ENCODE measurements around the gene TEDDM1. TPM values are rescaled to one million over a fixed set of nuclear protein-coding genes. Genes with fewer than 3 reads are reported as not detected.
"Not testable (repeated sequence)": the region's sequence is repeated elsewhere in the genome, so short reads cannot be mapped to it uniquely, and the experiment has no call there.

Gene TEDDM1
- total and polyA plus RNA-seq, 5 donors, result not detected

DNA sequence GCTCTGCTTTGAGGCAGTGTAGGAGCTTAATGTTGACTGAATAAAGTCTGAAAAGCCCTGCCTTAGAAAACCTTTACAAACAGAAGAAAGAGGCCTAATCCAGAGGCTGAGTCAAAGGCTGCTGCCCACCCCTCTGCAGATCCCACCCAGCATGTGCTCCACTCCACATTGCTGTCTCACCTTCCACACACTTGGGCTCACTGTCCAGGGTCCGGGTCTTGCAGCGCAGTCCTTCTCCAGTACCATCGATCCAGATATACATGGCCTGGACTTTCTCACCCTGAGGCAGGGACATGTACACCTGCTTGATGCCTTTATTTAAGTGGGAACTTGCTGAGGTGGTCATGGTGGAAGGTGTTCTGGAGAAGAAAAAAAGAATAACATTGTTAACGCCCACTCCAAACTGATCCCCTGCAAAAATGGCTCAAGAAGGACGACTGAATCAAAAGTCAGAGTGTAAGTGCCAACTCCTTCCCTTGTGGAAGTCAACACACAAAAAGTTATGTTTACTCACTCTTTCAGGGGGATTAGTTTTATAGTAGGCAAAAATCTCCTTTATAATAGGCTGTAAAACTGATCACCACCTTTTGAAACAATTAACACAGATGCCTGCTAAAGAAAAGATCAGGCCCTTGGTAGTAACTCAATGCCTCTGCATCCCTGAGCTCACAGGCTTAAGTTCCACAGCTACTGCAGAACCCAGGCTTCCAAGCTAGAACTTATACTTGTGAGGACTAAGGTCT, 11.9 kb downstream of the TEDDM1 start:
- no peak for ATAC-seq
- H3K4me3 ChIP-seq (ENCODE audit: low read length), result peak overlapping the region; percentile 91
- H3K27me3 ChIP-seq (ENCODE audit: control insufficient read depth, insufficient read depth), result no peaks in the 10 kb centered on the region
- 76% methylated on average over 5 of the region's 5 CpGs for WGBS
- no peak overlapping the region for H3K27ac ChIP-seq (ENCODE audit: low read length)
- peak in 1 of 3 donors; percentile 44 for DNase-seq
- H3K9me3 ChIP-seq (ENCODE audit: control insufficient read depth, low read length), result no peaks in the 10 kb centered on the region
- peaks cover 2% of the 10 kb centered on the region for H3K4me1 ChIP-seq (ENCODE audit: control insufficient read depth, insufficient read depth, low read length)
- intact Hi-C loops (cut with DNase I), result no loop called here

DNA sequence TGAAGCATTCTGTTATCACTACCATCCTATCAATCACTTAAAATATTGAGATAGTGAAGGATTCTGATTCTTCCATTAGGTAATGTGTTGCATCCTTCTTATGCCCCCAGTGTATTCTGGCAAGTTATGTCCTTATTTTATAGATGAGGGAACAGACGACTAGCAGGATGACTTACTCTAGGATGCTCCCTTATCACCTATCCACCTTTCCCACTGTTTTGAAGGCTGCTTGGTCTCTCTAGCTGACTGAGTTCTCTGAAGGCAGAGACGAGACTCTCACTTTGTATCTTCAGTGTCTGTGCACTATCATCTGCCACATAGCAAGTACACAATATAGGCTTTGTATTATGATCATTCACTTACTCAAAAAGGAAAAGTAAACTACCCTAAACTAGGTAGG, 12.9 kb downstream of the TEDDM1 start:
- 73% methylated on average over 2 of the region's 2 CpGs for WGBS
- Histone ChIP-seq H3K27ac (ENCODE audit: low read length) (no peak overlapping the region), H3K27me3 (ENCODE audit: control insufficient read depth, insufficient read depth) (no peaks in the 10 kb centered on the region), H3K4me1 (ENCODE audit: control insufficient read depth, insufficient read depth, low read length) (peaks cover 2% of the 10 kb centered on the region), H3K4me3 (ENCODE audit: low read length) (peak overlapping the region; percentile 91), H3K9me3 (ENCODE audit: control insufficient read depth, low read length) (no peaks in the 10 kb centered on the region)
- intact Hi-C loops (cut with DNase I), result no loop called here
- DNase-seq, result no peak
- ATAC-seq, result no peak

DNA sequence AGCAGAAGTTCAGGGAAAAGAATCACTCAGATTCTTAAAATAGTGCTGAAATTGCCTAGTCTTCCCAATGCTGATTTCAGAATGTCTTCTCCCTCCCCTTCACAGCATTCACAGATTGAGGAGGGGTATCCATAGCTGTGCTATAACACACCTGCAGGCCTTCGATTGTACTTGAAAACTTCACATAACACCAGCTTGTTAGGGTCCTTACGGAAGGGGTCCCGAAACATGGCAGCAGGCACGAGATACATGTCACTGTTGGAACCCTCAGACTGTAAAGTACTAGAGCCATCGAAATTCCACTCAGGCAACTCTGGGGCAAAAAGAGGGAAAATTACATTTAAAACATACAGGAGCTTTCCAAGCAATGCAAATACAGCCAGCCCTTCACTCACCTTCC, 13.5 kb downstream of the TEDDM1 start:
- Histone ChIP-seq H3K9me3 (ENCODE audit: control insufficient read depth, low read length) (no peaks in the 10 kb centered on the region), H3K27me3 (ENCODE audit: control insufficient read depth, insufficient read depth) (no peaks in the 10 kb centered on the region), H3K4me3 (ENCODE audit: low read length) (no peak overlapping the region), H3K4me1 (ENCODE audit: control insufficient read depth, insufficient read depth, low read length) (no peaks in the 10 kb centered on the region), H3K27ac (ENCODE audit: low read length) (no peak overlapping the region)
- no peak for DNase-seq
- intact Hi-C loops (cut with DNase I), result no loop called here
- WGBS, result 94% methylated on average over 5 of the region's 5 CpGs
- no peak for ATAC-seq

DNA sequence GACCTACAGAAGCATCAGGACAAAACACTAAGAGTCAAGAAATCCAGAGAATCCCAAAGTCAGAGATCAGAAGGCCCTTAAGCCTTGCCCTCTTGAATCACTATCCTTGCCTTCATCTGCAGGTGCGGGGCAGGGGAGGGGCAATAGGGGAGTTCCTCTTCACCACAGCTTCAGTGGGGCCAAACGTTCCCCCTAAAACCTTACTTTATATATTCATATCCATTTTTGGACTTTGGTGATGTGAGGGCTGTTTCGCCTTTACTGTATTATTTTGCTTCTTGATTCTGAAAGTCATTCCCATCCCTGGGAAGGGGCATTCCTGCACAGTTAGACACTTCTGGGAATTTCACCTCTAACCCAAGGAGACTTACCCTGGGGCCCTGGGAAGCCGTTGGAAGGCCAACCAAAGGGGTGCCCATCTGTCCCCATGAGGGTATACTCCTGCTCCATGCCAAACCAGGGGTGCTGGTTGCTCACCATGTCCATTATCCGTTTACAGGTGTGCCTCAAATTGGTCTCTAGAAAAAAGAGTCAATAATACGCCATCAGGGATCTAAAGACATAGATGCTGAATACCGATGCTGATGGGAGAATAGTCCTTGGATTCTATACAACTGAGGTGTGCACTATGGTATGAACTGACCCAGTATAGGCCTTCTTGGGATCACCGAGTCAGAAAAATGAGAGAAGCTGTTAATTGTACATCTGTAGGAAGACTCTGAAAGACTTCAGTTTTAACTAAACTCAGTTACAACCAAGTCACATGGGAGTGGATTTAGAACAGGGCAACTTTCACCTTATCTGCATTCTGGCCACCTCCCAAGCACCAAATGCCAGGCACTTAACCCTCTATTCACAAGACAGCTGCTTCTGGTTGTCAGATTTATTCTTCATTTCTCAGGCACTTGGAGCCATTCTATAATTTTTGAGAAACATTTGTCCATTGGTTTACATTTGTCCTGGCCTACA, 14.3 kb downstream of the TEDDM1 start:
- Histone ChIP-seq H3K27ac (ENCODE audit: low read length) (no peak overlapping the region), H3K4me1 (ENCODE audit: control insufficient read depth, insufficient read depth, low read length) (no peaks in the 10 kb centered on the region), H3K27me3 (ENCODE audit: control insufficient read depth, insufficient read depth) (no peaks in the 10 kb centered on the region), H3K4me3 (ENCODE audit: low read length) (no peak overlapping the region), H3K9me3 (ENCODE audit: control insufficient read depth, low read length) (no peaks in the 10 kb centered on the region)
- no peak for ATAC-seq
- intact Hi-C loops (cut with DNase I), result no loop called here
- 92% methylated on average over 8 of the region's 8 CpGs for whole genome bisulfite sequencing
- peak in 1 of 3 donors; percentile 43 for DNase-seq

DNA sequence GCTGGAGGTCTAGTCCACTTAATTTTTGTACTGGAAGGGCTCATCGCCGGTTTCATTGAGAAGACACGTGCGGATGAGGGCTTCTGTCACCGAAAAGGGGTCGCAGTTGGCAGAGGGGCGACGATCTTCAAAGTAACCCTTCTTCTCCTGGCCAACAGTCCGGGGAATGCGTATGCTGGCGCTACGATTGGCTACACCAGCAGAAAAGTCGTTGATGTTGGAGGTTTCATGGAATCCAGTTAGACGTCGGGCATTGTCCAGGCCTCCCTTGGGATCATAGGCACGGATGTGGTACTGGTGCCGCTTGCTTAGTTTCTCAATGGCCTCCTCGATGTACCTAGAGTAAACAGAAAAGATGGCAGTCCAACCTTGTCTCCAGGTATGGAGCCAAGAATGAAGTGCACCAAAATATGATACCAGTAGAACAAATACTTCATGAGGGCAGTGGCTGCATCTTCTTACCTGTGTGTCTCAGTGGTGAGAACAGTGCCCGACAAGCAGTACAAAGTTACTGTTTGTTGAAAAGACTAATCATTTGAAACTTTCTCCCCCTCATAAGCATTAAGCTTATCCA, 16.0 kb downstream of the TEDDM1 start:
- ATAC-seq, result no peak
- WGBS, result 94% methylated on average over 19 of the region's 19 CpGs
- H3K27ac ChIP-seq (ENCODE audit: low read length), result no peak overlapping the region
- peak in 1 of 3 donors; percentile 43 for DNase-seq
- H3K4me3 ChIP-seq (ENCODE audit: low read length), result no peak overlapping the region
- intact Hi-C loops (cut with DNase I), result no loop called here
- H3K9me3 ChIP-seq (ENCODE audit: control insufficient read depth, low read length), result no peaks in the 10 kb centered on the region
- no peaks in the 10 kb centered on the region for H3K27me3 ChIP-seq (ENCODE audit: control insufficient read depth, insufficient read depth)
- H3K4me1 ChIP-seq (ENCODE audit: control insufficient read depth, insufficient read depth, low read length), result no peaks in the 10 kb centered on the region

DNA sequence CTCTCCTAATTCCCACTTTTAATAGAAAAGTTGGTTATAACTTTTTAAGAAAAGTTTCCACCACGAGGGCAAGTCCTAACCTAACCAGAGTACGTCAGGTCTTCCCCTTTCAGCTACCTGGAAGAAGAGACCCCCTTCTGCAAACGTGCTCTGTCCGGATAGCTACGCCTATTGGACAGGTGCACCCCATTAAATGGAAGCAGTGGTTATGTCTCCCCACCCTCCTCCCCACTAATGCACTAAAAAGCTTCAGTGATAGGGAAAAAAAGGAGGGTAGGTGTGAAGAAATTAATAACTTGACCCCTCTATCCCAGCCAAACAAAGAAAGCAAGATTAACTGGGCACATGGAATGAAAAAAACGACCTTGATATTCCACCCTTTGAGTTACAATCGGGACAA, 16.5 kb downstream of the TEDDM1 start:
- H3K4me1 ChIP-seq (ENCODE audit: control insufficient read depth, insufficient read depth, low read length), result no peaks in the 10 kb centered on the region
- H3K27me3 ChIP-seq (ENCODE audit: control insufficient read depth, insufficient read depth), result no peaks in the 10 kb centered on the region
- no peak overlapping the region for H3K27ac ChIP-seq (ENCODE audit: low read length)
- DNase-seq, result no peak
- H3K9me3 ChIP-seq (ENCODE audit: control insufficient read depth, low read length), result no peaks in the 10 kb centered on the region
- 90% methylated on average over 7 of the region's 7 CpGs for WGBS
- no peak overlapping the region for H3K4me3 ChIP-seq (ENCODE audit: low read length)
- intact Hi-C loops (cut with DNase I), result no loop called here
- no peak for ATAC-seq

DNA sequence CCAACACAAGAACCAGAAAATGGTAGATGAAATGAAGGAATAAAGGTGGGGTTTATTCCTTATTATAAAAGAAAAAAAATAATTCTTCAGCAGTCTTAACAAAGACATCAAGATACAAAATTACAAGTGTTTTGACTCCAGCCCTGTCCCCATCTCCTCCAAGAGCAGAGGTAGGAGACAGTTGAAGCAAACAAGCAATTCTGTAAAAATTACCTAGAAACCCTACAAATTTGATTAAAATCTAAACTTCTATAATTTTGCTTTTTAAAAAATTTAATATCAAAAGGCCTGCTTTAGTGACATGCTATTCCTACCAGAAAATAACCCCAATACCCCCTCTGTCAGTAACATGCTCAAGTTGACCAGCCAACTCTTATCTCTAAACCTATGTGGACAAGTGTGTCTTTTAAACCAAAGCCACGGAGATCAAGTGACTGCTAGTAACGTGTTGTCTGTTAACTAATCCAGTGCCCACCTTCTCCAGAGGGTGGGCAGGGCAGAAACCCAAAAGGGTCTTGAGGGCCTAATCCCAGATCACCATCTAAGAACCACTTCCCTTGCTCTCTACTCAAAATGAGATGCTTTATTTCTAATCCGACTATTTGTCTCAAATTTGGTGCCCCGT, 17.3 kb downstream of the TEDDM1 start:
- Histone ChIP-seq H3K27me3 (ENCODE audit: control insufficient read depth, insufficient read depth) (no peaks in the 10 kb centered on the region), H3K9me3 (ENCODE audit: control insufficient read depth, low read length) (no peaks in the 10 kb centered on the region), H3K27ac (ENCODE audit: low read length) (no peak overlapping the region), H3K4me3 (ENCODE audit: low read length) (no peak overlapping the region), H3K4me1 (ENCODE audit: control insufficient read depth, insufficient read depth, low read length) (no peaks in the 10 kb centered on the region)
- WGBS, result 72% methylated on average over 4 of the region's 4 CpGs
- intact Hi-C loops (cut with DNase I), result no loop called here
- no peak for DNase-seq
- no peak for ATAC-seq

DNA sequence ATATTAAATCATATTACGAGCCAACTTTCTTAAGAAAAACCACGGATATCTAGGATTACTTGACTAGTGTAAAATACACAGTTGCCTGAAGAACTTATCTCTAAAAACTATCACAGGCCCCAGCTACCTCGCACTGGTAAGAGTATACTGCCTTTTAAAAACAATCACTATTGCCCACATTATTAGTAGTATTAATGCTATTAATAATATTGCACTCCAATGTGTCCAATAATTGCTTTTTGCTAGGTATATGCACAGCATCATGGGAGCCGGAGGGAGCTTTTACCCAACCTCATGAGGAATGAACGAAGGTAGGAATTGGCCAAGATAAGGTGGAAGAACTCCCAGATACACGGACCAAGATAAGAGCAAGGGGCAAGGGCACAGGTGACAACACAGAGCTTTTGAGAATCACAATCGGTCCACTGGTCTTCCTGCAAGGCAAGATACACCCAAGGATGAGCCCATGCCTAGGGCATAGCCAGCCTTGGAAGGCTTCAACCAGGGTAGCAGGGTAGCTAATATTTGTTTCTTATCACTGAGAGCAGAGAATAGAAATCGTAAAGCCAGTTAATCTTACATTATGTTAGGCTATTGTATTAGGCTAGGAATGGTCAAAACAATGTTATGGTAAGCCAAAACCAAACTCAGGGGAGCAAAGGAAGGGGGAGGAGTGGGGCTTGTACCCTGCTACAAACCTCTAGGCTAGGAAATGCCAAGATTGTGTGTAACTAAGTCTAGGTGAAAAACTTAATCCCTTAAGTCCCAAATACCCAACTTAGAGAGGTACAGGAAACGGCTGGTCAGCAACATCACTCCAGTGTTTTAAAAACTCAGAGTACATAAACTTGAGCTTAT, 18.3 kb downstream of the TEDDM1 start:
- Histone ChIP-seq H3K27me3 (ENCODE audit: control insufficient read depth, insufficient read depth) (no peaks in the 10 kb centered on the region), H3K4me3 (ENCODE audit: low read length) (no peak overlapping the region), H3K4me1 (ENCODE audit: control insufficient read depth, insufficient read depth, low read length) (no peaks in the 10 kb centered on the region), H3K9me3 (ENCODE audit: control insufficient read depth, low read length) (no peaks in the 10 kb centered on the region), H3K27ac (ENCODE audit: low read length) (no peak overlapping the region)
- WGBS, result 86% methylated on average over 9 of the region's 9 CpGs
- DNase-seq (no peak), ATAC-seq (peak in 1 of 2 donors; percentile 17)
- intact Hi-C loops (cut with DNase I), result no loop called here

DNA sequence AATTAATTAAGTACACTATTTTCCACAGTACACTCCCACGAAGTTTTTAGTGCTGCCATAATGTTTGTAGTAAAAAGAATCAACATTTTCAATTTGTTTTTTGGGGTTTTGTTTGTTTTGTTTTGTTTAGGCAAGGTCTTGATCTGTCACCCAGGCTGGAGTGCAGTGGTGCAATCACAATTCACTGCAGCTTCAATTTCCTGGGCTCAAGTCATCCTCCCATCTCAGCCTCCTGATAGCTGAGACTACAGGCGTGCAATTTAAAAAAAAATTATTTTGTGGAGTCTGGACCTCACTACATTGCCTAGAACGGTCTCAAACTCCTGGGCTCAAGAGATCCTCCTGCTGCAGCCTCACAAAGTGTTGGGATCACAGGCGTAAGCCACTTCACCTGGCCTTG, 20.3 kb downstream of the TEDDM1 start:
- intact Hi-C loops (cut with DNase I), result no loop called here
- WGBS, result 86% methylated on average over 4 of the region's 4 CpGs
- Histone ChIP-seq H3K4me3 (ENCODE audit: low read length) (no peak overlapping the region), H3K9me3 (ENCODE audit: control insufficient read depth, low read length) (no peaks in the 10 kb centered on the region), H3K4me1 (ENCODE audit: control insufficient read depth, insufficient read depth, low read length) (no peaks in the 10 kb centered on the region), H3K27me3 (ENCODE audit: control insufficient read depth, insufficient read depth) (no peaks in the 10 kb centered on the region), H3K27ac (ENCODE audit: low read length) (no peak overlapping the region)
- no peak for ATAC-seq
- no peak for DNase-seq

DNA sequence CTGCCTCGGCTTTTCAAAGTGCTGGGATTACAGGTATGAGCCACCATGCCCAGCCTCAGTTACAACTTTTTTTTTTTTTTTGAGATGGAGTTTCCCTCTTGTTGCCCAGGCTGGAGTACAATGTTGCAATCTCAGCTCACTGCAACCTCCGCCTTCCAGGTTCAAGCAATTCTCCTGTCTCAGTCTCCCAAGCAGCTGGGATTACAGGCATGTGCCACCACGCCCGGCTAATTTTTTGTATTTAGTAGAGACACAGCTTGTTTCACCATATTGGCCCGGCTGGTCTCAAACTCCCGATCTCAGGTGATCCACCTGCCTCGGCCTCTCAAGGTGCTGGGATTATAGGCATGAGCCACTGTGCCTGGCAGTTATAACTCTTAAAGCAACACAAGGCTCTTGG, 20.7 kb downstream of the TEDDM1 start:
- intact Hi-C loops (cut with DNase I), result not testable (repeated sequence)

More for the DNA sequence above, 20.7 kb downstream of the TEDDM1 start:
- not testable (repeated sequence) for H3K27ac ChIP-seq (ENCODE audit: low read length); DNase-seq; H3K4me3 ChIP-seq (ENCODE audit: low read length); H3K27me3 ChIP-seq (ENCODE audit: control insufficient read depth, insufficient read depth); ATAC-seq; H3K4me1 ChIP-seq (ENCODE audit: control insufficient read depth, insufficient read depth, low read length); H3K9me3 ChIP-seq (ENCODE audit: control insufficient read depth, low read length)
- WGBS, result 92% methylated on average over 7 of the region's 7 CpGs
